PC-9 (cell line): Measurements from ENCODE around the gene GCNA. TPM values are rescaled to one million over a fixed set of nuclear protein-coding genes. Genes with fewer than 3 reads are reported as not detected.
"Not testable (repeated sequence)": the region's sequence is repeated elsewhere in the genome, so short reads cannot be mapped to it uniquely, and the experiment has no call there.

Source experiments
- BruUV-seq: library from RNA; stranded (reverse); fragments of 400-500 nt; replicated peaks from 2 replicates; lab custom pipeline; 2021; lab: Mats Ljungman, UMichigan
- CTCF ChIA-PET: fragments of 300-600 bp; sonication (Branson Sonifier 250); formaldehyde crosslinking; loops from one replicate; lab custom pipeline; 2022; ENCODE audit warnings: antibody characterized with exemption; lab: Charles Lee
- POLR2A ChIA-PET: fragments of 300-600 bp; sonication (Branson Sonifier 250); formaldehyde crosslinking; loops from one replicate; lab custom pipeline; 2022; ENCODE audit warnings: antibody characterized with exemption; ENCODE audit not compliant: unreplicated experiment; lab: Charles Lee
- DNase-seq, 2 experiments: peaks; one replicate each; pipeline versions ENCODE4 v3.0.0 to v3.0.0-alpha.2; 2015 to 2022; ENCODE audit warnings: mixed read lengths in 1 of 2
- H2AFZ ChIP-seq: fragments of 200-600 bp; sonication (generic); 2 replicates; pipeline ENCODE4 v1.8.1; 2017; ENCODE audit warnings: antibody characterized with exemption
- H3F3A ChIP-seq: fragments of 200-600 bp; sonication (generic); 2 replicates; pipeline ENCODE4 v1.8.1; 2017; ENCODE audit warnings: antibody characterized with exemption, mild to moderate bottlenecking, low read depth; ENCODE audit not compliant: insufficient read depth
- H3K27ac ChIP-seq: fragments of 200-600 bp; sonication (generic); 2 replicates; pipeline ENCODE4 v1.6.1; 2016; ENCODE audit warnings: mixed run types
- H3K27me3 ChIP-seq: fragments of 200-600 bp; sonication (generic); 2 replicates; pipeline ENCODE4 v1.6.1; 2016; ENCODE audit warnings: low read depth, mixed run types; ENCODE audit not compliant: insufficient read depth
- H3K36me3 ChIP-seq: fragments of 200-600 bp; sonication (generic); 2 replicates; pipeline ENCODE4 v1.6.1; 2016; ENCODE audit warnings: low read depth, mixed run types
- H3K4me1 ChIP-seq: fragments of 200-600 bp; sonication (generic); replicated peaks from 2 replicates; pipeline ENCODE4 v1.6.1; 2016; ENCODE audit warnings: mixed run types; ENCODE audit not compliant: insufficient read depth
- H3K4me2 ChIP-seq: fragments of 200-600 bp; sonication (generic); 2 replicates; pipeline ENCODE4 v1.6.1; 2017; ENCODE audit warnings: mixed run types
- H3K4me3 ChIP-seq: fragments of 200-600 bp; sonication (generic); 2 replicates; pipeline ENCODE4 v1.6.1; 2016; ENCODE audit warnings: mixed run types
- H3K79me2 ChIP-seq: fragments of 200-600 bp; sonication (generic); 2 replicates; pipeline ENCODE4 v1.6.1; 2017; ENCODE audit warnings: low read depth, mixed run types
- H3K9me2 ChIP-seq: fragments of 200-600 bp; sonication (generic); 2 replicates; pipeline ENCODE4 v1.8.1; 2017; ENCODE audit warnings: mild to moderate bottlenecking; ENCODE audit not compliant: insufficient read depth
- H3K9me3 ChIP-seq: fragments of 200-600 bp; sonication (generic); 2 replicates; pipeline ENCODE4 v1.8.1; 2016; ENCODE audit warnings: low read depth; ENCODE audit not compliant: insufficient read depth
- H4K20me1 ChIP-seq: fragments of 200-600 bp; sonication (generic); 2 replicates; pipeline ENCODE4 v1.8.1; 2017; ENCODE audit not compliant: insufficient read depth
- CTCF ChIP-seq: fragments of 200-600 bp; sonication (generic); conservative IDR thresholded peaks from 2 replicates; pipeline ENCODE4 v1.6.1; 2017; ENCODE audit warnings: mixed run types, antibody characterized with exemption, mild to moderate bottlenecking, moderate library complexity
- EZH2 ChIP-seq: fragments of 200-600 bp; sonication (generic); IDR thresholded peaks from 2 replicates; pipeline ENCODE4 v1.8.0; 2017; ENCODE audit warnings: antibody characterized with exemption, low read depth
- intact Hi-C: fragments of 100-400 bp; cut with micrococcal nuclease; formaldehyde crosslinking; loops from one replicate; pipeline ENCODE4 v1.10.0; 2022; ENCODE audit not compliant: unreplicated experiment
- total RNA-seq: library from RNA; stranded (reverse); gene quantifications from 2 replicates; pipeline ENCODE4 v1.2.3, GENCODE V29; 2021

Gene GCNA
- total RNA-seq, 1 experiment from 2014 or later = 0.48 TPM

- DNase-seq = no peak
- ChIA-PET POLR2A (no interaction called here), CTCF (no interaction called here)
- Histone ChIP-seq H3K4me3 (no peak overlapping the region), H3K9me3 (no peaks in the 10 kb centered on the region), H3K9me2 (no peaks in the 10 kb centered on the region), H3F3A (no peaks in the 10 kb centered on the region), H3K36me3 (no peaks in the 10 kb centered on the region), H3K79me2 (no peaks in the 10 kb centered on the region), H3K27ac (no peak overlapping the region), H4K20me1 (no peaks in the 10 kb centered on the region), H3K4me1 (no peaks in the 10 kb centered on the region), H2AFZ (no peak overlapping the region), H3K4me2 (no peak overlapping the region), H3K27me3 (no peaks in the 10 kb centered on the region)
- intact Hi-C loops = no loop called here
- no TSS peak for BruUV-seq
- no peak for TF ChIP-seq EZH2
- no peak for TF ChIP-seq CTCF
These were observed 59.6 kb downstream of the GCNA start for GRCh38 chrX:71637848-71638247.

- BruUV-seq = no TSS peak
- CTCF ChIA-PET = no interaction called here
- H3K4me1 ChIP-seq = no peaks in the 10 kb centered on the region
These were observed 60.2 kb downstream of the GCNA start for GRCh38 chrX:71638409-71638808.

GRCh38 chrX:71640002-71640401 is 61.8 kb downstream of the GCNA start:
- Histone ChIP-seq H3K27me3 (no peaks in the 10 kb centered on the region), H3K9me2 (no peaks in the 10 kb centered on the region), H3F3A (no peaks in the 10 kb centered on the region), H3K4me3 (no peak overlapping the region), H2AFZ (no peak overlapping the region), H4K20me1 (no peaks in the 10 kb centered on the region), H3K79me2 (no peaks in the 10 kb centered on the region), H3K36me3 (no peaks in the 10 kb centered on the region), H3K27ac (no peak overlapping the region), H3K4me1 (no peaks in the 10 kb centered on the region), H3K4me2 (no peak overlapping the region), H3K9me3 (no peaks in the 10 kb centered on the region)
- ChIA-PET CTCF (no interaction called here), POLR2A (no interaction called here)
- TF ChIP-seq EZH2 (no peak), CTCF (no peak)
- intact Hi-C loops = no loop called here
- DNase-seq = no peak
- no TSS peak for BruUV-seq

More at GRCh38 chrX:71638409-71638808, 60.2 kb downstream of the GCNA start:
- Histone ChIP-seq H4K20me1 (no peaks in the 10 kb centered on the region), H3K27me3 (no peaks in the 10 kb centered on the region), H3K9me3 (no peaks in the 10 kb centered on the region), H3K79me2 (no peaks in the 10 kb centered on the region), H3K9me2 (no peaks in the 10 kb centered on the region), H2AFZ (no peak overlapping the region), H3K4me3 (no peak overlapping the region), H3F3A (no peaks in the 10 kb centered on the region), H3K36me3 (no peaks in the 10 kb centered on the region), H3K27ac (no peak overlapping the region), H3K4me2 (no peak overlapping the region)
- intact Hi-C loops = no loop called here
- POLR2A ChIA-PET = no interaction called here
- TF ChIP-seq EZH2 (no peak), CTCF (no peak)
- no peak for DNase-seq

GRCh38 chrX:71644406-71644805 is 66.2 kb downstream of the GCNA start:
- H3K4me3 ChIP-seq, POLR2A ChIA-PET, CTCF ChIA-PET, DNase-seq, H3K27me3 ChIP-seq, H3K27ac ChIP-seq, H3K4me2 ChIP-seq, H3K9me2 ChIP-seq, H2AFZ ChIP-seq, BruUV-seq, H3F3A ChIP-seq, H3K79me2 ChIP-seq, H3K36me3 ChIP-seq, H3K4me1 ChIP-seq, intact Hi-C loops, H4K20me1 ChIP-seq, H3K9me3 ChIP-seq: not testable (repeated sequence)
